RWPE1 (cell line): ENCODE measurements around the gene TNS3.

ENCODE experiments used
- CTCF ChIA-PET: fragments of 350-600 bp; sonication (Branson Sonifier 250); formaldehyde crosslinking; extraction: SDS; loops from one replicate; lab custom pipeline; 2021; lab: Yijun Ruan, JAX
- POLR2A ChIA-PET: fragments of 400-600 bp; formaldehyde crosslinking; extraction: SDS; loops from one replicate; lab custom pipeline; 2020; ENCODE audit warnings: antibody characterized with exemption; ENCODE audit not compliant: low non-redundant PET; lab: Yijun Ruan, JAX
- DNase-seq: peaks from one replicate; pipeline ENCODE4 v3.0.0; 2012; ENCODE audit warnings: low spot score
- H3K27ac ChIP-seq: fragments of 450-650 bp; 2 replicates; pipeline ENCODE4 v1.5.1; 2017
- TF ChIP-seq, protein P1 (sequence below): fragments of 450-650 bp; conservative IDR thresholded peaks from 2 replicates; pipeline ENCODE4 v1.5.1; 2017; ENCODE audit warnings: low read depth, mild to moderate bottlenecking

The TNS3 gene

DNA sequence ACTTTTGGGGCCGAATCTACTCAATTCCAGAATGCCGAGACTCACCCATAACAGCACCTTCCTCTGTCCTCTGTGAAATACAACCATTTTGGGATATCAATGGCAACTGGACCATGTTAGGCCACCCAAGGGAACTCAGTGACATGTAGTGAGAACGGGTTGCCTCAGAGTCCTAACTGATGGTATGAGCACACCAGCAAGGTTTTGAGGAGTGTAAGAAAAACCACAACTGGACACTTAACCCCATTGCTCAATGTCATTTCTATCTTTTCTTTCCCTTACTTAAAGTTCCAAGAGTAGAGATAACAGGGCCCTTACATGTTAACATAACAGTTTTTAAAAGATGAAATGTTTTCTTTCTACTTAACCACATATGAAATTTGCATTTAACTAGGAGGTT lies 67.1 kb downstream of the TNS3 start:
- TF ChIP-seq, protein P1, sequence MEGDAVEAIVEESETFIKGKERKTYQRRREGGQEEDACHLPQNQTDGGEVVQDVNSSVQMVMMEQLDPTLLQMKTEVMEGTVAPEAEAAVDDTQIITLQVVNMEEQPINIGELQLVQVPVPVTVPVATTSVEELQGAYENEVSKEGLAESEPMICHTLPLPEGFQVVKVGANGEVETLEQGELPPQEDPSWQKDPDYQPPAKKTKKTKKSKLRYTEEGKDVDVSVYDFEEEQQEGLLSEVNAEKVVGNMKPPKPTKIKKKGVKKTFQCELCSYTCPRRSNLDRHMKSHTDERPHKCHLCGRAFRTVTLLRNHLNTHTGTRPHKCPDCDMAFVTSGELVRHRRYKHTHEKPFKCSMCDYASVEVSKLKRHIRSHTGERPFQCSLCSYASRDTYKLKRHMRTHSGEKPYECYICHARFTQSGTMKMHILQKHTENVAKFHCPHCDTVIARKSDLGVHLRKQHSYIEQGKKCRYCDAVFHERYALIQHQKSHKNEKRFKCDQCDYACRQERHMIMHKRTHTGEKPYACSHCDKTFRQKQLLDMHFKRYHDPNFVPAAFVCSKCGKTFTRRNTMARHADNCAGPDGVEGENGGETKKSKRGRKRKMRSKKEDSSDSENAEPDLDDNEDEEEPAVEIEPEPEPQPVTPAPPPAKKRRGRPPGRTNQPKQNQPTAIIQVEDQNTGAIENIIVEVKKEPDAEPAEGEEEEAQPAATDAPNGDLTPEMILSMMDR, result no peak
- ChIA-PET POLR2A (no interaction called here), CTCF (interaction anchor here (0.6 kb wide), 2 partner anchors 60 to 110 kb away, joined by 3 to 5 read pairs; no protein-coding TSS in a partner anchor)
- H3K27ac ChIP-seq, result no peak overlapping the region
- DNase-seq, result no peak

DNA sequence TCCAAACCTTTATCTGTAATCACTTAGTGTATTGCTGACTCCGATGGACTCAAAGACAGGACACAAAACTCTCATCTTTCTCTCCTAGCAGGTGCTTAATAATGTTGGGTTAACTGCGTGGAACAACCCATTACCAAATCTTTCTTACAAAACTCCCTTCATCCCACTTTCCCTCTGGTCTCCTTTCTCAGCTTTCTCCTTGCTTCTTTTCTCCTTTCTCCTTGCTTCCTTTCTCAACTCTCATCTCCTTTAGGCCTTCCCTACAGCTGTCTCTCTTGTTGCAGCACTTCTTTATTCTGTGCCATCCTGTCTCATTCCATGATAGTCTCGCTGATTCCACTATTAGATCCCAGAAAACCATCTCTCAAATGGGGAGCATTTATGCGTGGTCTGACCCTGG lies 67.5 kb downstream of the TNS3 start:
- TF ChIP-seq, protein P1, result no peak
- ChIA-PET CTCF (interaction anchor here (0.6 kb wide), 2 partner anchors 61 to 110 kb away, joined by 3 to 5 read pairs; no protein-coding TSS in a partner anchor), POLR2A (no interaction called here)
- H3K27ac ChIP-seq, result no peak overlapping the region
- DNase-seq, result no peak

DNA sequence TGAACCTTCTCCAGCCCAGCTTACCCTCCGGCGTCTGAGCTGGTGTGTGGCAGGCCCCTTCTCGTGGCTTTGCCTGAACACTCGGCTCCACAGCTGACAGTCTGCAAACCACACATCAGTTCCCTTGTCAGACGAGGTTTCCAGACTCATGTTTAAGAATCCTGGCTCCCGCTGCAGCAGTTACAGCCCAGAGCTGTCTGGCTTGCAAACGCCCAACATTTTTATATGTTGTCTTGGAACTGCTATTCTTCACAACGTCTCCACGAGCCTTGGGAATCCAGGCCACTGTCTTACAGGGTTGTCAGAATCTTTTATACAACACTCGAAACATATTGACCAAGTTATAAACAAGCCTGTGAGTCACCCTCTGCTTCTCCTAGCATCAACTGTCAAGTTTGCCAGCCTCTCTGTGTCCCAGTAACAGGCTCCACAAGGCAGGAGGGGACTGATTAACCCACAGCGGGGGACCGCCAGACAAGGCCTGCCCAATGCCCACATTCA lies 68.1 kb downstream of the TNS3 start:
- no peak for DNase-seq
- ChIA-PET CTCF (interaction anchor here (1.1 kb wide), 1 partner anchor 70 kb away, joined by 4 read pairs; no protein-coding TSS in a partner anchor), POLR2A (no interaction called here)
- peak overlapping the region; percentile 30 for H3K27ac ChIP-seq
- TF ChIP-seq, protein P1, result no peak

DNA sequence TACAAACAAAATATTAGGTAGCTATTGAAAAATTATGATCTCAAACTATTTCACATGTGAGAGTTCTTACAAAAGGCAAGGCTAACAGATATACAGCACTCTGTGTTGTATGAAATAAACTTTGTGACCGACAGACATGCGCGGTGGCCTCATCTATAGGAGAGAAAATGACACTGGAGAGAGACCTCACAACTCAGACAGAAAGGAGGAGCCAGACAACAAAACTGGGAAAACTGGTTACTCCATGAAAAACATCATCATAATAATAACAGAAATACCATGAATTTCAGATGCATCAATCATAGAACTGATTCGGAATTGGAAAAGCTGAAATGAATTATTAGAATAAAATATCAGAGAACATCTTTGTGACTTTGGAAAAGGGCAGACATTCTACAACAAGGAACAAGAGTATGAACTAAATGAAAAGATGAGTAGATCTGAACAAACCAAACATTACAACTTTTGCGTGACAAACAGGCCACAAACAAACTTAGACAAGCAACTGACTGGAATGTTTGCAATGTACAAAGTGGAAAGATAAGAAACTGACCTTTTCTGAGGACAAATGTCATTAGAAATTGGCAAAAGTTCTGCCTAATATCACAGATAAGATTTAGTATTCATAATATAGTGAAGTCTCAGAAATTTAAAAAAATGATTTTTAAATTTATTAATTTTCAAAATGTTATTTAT lies 69.3 kb downstream of the TNS3 start:
- POLR2A ChIA-PET, result no interaction called here
- CTCF ChIA-PET, result interaction anchor here (1.1 kb wide), 1 partner anchor 71 kb away, joined by 4 read pairs; no protein-coding TSS in a partner anchor
- peak; percentile 17 for DNase-seq
- TF ChIP-seq, protein P1, result no peak
- H3K27ac ChIP-seq, result no peak overlapping the region

DNA sequence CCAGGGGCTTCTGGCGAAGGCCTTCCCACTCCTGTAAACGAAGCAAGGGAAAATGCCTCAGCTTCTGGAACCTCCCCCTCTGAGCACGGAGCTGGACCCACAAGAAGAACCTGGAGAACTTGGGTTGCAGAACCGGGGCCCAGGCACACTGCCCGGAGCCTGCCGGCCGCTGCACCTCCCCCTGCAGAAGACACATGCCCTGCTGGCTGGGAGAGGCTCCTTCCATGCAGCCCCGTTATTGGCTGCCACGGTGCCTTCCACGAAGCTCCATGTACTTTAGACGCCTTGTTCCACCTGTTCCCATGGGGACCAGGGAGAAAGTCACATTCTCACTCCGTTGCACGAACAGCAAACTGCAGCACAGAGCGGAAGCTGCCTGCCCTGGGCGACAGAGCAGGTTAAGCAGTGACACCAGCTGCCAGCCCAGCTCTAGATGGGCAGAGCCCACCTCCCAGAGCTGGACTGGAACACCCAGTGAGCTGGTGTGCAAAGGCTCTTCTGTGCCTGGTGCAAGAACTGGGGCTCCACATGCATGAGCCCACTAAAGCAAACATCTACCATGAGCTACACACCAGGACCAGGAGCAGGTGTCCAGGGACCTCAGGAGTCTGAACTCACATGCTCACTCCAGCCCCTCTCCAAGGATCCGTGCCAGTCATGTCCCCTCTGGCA lies 70.1 kb downstream of the TNS3 start:
- TF ChIP-seq, protein P1, result no peak
- CTCF ChIA-PET, result interaction anchor here (0.7 to 1.3 kb wide), 2 partner anchors 27 to 76 kb away, joined by 3 read pairs; no protein-coding TSS in a partner anchor
- peak overlapping the region; percentile 2; the same call in 1 of the 2 replicates for H3K27ac ChIP-seq
- POLR2A ChIA-PET, result interaction anchor here (0.6 kb wide), 1 partner anchor 405 kb away, joined by 5 read pairs; no protein-coding TSS in a partner anchor
- no peak for DNase-seq

DNA sequence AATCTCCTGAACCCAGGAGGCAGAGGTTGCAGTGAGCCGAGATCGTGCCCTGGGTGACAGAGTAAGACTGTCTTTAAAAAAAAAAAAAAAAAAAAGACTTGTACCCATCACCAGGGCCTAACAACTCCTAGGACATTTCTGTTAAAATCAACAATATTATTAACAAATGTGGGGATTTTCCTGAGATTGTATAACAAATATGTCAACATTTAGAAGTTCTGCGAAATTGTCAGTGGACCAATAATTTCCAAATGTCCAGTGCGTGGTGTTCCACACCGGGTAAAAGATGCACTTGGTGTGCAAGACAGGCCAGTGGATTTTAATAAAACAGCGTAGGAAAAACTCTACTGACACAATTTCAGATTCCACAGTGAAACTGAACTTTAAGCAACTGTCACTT lies 71.1 kb downstream of the TNS3 start:
- H3K27ac ChIP-seq, result no peak overlapping the region

More for the DNA sequence above, 71.1 kb downstream of the TNS3 start:
- POLR2A ChIA-PET, result interaction anchor here (0.6 kb wide), 1 partner anchor 406 kb away, joined by 5 read pairs; no protein-coding TSS in a partner anchor
- TF ChIP-seq, protein P1, result no peak
- CTCF ChIA-PET, result interaction anchor here (1.3 kb wide), 1 partner anchor 26 kb away, joined by 3 read pairs; no protein-coding TSS in a partner anchor
- DNase-seq, result no peak
